ENCODE measurements around the gene SCN3A.

The SCN3A gene

GRCh38 chr2:165082479-165082878 is 121.4 kb downstream of the SCN3A start:
- no peak overlapping the region for H3K9ac ChIP-seq (ENCODE audit: low read length)
- H3K36me3 ChIP-seq (replicated peaks; ENCODE audit: insufficient read depth, low read length): no peaks in the 10 kb centered on the region
- no peak for DNase-seq
- no peaks in the 10 kb centered on the region for H3F3A ChIP-seq (ENCODE audit: insufficient read depth, low read length)
- peaks cover 24% of the 10 kb centered on the region for H3K4me1 ChIP-seq (ENCODE audit: low read length)
- no peaks in the 10 kb centered on the region for H4K20me1 ChIP-seq (ENCODE audit: insufficient read depth, low read length)
- H3K4me2 ChIP-seq (ENCODE audit: low read depth, low read length): no peak overlapping the region
- H3K27ac ChIP-seq (ENCODE audit: low read length): no peak overlapping the region
- H3K9me2 ChIP-seq (replicated peaks; ENCODE audit: insufficient read depth, low read length): no peaks in the 10 kb centered on the region
- TF ChIP-seq EZH2 (optimal IDR thresholded peaks at IDR 0.05; ENCODE audit: low read depth, low read length) (no peak), EZH2phosphoT487 (IDR thresholded peaks at IDR 0.05; ENCODE audit: low read length) (no peak), CTCF (IDR thresholded peaks at IDR 0.05; ENCODE audit: low read length) (no peak)
- H3K27me3 ChIP-seq (replicated peaks; ENCODE audit: insufficient read depth, low read length): no peaks in the 10 kb centered on the region
- H2AFZ ChIP-seq (ENCODE audit: low read length): no peak overlapping the region
- no peak overlapping the region for H3K4me3 ChIP-seq (ENCODE audit: low read length)
- H3K79me2 ChIP-seq (ENCODE audit: low read length): no peaks in the 10 kb centered on the region
- no peaks in the 10 kb centered on the region for H3K9me3 ChIP-seq (replicated peaks; ENCODE audit: insufficient read depth, low read length)

GRCh38 chr2:165081276-165081675 is 122.6 kb downstream of the SCN3A start:
- H3K36me3 ChIP-seq (replicated peaks; ENCODE audit: insufficient read depth, low read length): no peaks in the 10 kb centered on the region
- no peak overlapping the region for H3K4me3 ChIP-seq (ENCODE audit: low read length)
- H3K27me3 ChIP-seq (replicated peaks; ENCODE audit: insufficient read depth, low read length): no peaks in the 10 kb centered on the region
- H3K9me3 ChIP-seq (replicated peaks; ENCODE audit: insufficient read depth, low read length): no peaks in the 10 kb centered on the region
- H3K9ac ChIP-seq (ENCODE audit: low read length): no peak overlapping the region
- no peak overlapping the region for H3K27ac ChIP-seq (ENCODE audit: low read length)
- no peaks in the 10 kb centered on the region for H3K9me2 ChIP-seq (replicated peaks; ENCODE audit: insufficient read depth, low read length)
- H4K20me1 ChIP-seq (ENCODE audit: insufficient read depth, low read length): no peaks in the 10 kb centered on the region
- H3K79me2 ChIP-seq (ENCODE audit: low read length): no peaks in the 10 kb centered on the region
- no peak for TF ChIP-seq CTCF (IDR thresholded peaks at IDR 0.05; ENCODE audit: low read length)
- TF ChIP-seq EZH2phosphoT487 (IDR thresholded peaks at IDR 0.05; ENCODE audit: low read length): no peak
- no peak for TF ChIP-seq EZH2 (optimal IDR thresholded peaks at IDR 0.05; ENCODE audit: low read depth, low read length)
- no peak for DNase-seq
- peaks cover 27% of the 10 kb centered on the region for H3K4me1 ChIP-seq (ENCODE audit: low read length)
- no peak overlapping the region for H3K4me2 ChIP-seq (ENCODE audit: low read depth, low read length)
- H2AFZ ChIP-seq (ENCODE audit: low read length): no peak overlapping the region
- H3F3A ChIP-seq (ENCODE audit: insufficient read depth, low read length): no peaks in the 10 kb centered on the region

- peaks cover 27% of the 10 kb centered on the region for H3K4me1 ChIP-seq (ENCODE audit: low read length)
- no peaks in the 10 kb centered on the region for H4K20me1 ChIP-seq (ENCODE audit: insufficient read depth, low read length)
- no peaks in the 10 kb centered on the region for H3K27me3 ChIP-seq (replicated peaks; ENCODE audit: insufficient read depth, low read length)
- no peak overlapping the region for H2AFZ ChIP-seq (ENCODE audit: low read length)
- no peaks in the 10 kb centered on the region for H3K36me3 ChIP-seq (replicated peaks; ENCODE audit: insufficient read depth, low read length)
- no peaks in the 10 kb centered on the region for H3K79me2 ChIP-seq (ENCODE audit: low read length)
- peak overlapping the region; percentile 41; the same call in 1 of the 2 replicates for H3K27ac ChIP-seq (ENCODE audit: low read length)
- H3K9ac ChIP-seq (ENCODE audit: low read length): no peak overlapping the region
- no peak overlapping the region for H3K4me3 ChIP-seq (ENCODE audit: low read length)
- H3K9me3 ChIP-seq (replicated peaks; ENCODE audit: insufficient read depth, low read length): no peaks in the 10 kb centered on the region
- H3F3A ChIP-seq (ENCODE audit: insufficient read depth, low read length): no peaks in the 10 kb centered on the region
- TF ChIP-seq CTCF (IDR thresholded peaks at IDR 0.05; ENCODE audit: low read length) (no peak), EZH2phosphoT487 (IDR thresholded peaks at IDR 0.05; ENCODE audit: low read length) (no peak), EZH2 (optimal IDR thresholded peaks at IDR 0.05; ENCODE audit: low read depth, low read length) (no peak)
- peak overlapping the region; percentile 51 for H3K4me2 ChIP-seq (ENCODE audit: low read depth, low read length)
- DNase-seq: no peak
- H3K9me2 ChIP-seq (replicated peaks; ENCODE audit: insufficient read depth, low read length): no peaks in the 10 kb centered on the region
Observed at GRCh38 chr2:165079432-165079831, 124.4 kb downstream of the SCN3A start.

Data from MM.1S (cell line).